GM19467 (cell line): ENCODE results near the gene RNF17.

Experiments
- ATAC-seq: cut with Tn5 transposase; IDR thresholded peaks from one replicate; pipeline ENCODE4 v1.9.1; 2021; ENCODE audit warnings: mild to moderate bottlenecking, moderate library complexity; ENCODE audit not compliant: unreplicated experiment

The RNF17 gene

GRCh38 chr13:24851546-24851945, 87.6 kb downstream of the RNF17 start:
- no peak for ATAC-seq

GRCh38 chr13:24854311-24854710, 90.3 kb downstream of the RNF17 start:
- ATAC-seq, result no peak

GRCh38 chr13:24858953-24859352, 95.0 kb downstream of the RNF17 start:
- ATAC-seq, result no peak

GRCh38 chr13:24860770-24861169, 96.8 kb downstream of the RNF17 start:
- no peak for ATAC-seq

GRCh38 chr13:24861617-24862362, 97.8 kb downstream of the RNF17 start:
- no peak for ATAC-seq

GRCh38 chr13:24863748-24864540, 100.0 kb downstream of the RNF17 start:
- ATAC-seq, result no peak

GRCh38 chr13:24864579-24864978, 100.6 kb downstream of the RNF17 start:
- ATAC-seq, result no peak

- ATAC-seq, result no peak
Measured at GRCh38 chr13:24865163-24865953, 101.4 kb downstream of the RNF17 start.

- ATAC-seq, result no peak
Measured at GRCh38 chr13:24866488-24866887, 102.5 kb downstream of the RNF17 start.

- no peak for ATAC-seq
Measured at GRCh38 chr13:24868874-24869273, 104.9 kb downstream of the RNF17 start.

GRCh38 chr13:24870380-24870760, 106.4 kb downstream of the RNF17 start:
- no peak for ATAC-seq

- ATAC-seq, result no peak
Measured at GRCh38 chr13:24875566-24875965, 111.6 kb downstream of the RNF17 start.

- no peak for ATAC-seq
Measured at GRCh38 chr13:24877531-24877930, 113.6 kb downstream of the RNF17 start.

GRCh38 chr13:24878340-24878739, 114.4 kb downstream of the RNF17 start:
- ATAC-seq, result no peak

- no peak for ATAC-seq
Measured at GRCh38 chr13:24882665-24883064, 118.7 kb downstream of the RNF17 start.

GRCh38 chr13:24887759-24888158, 123.8 kb downstream of the RNF17 start:
- no peak for ATAC-seq

GRCh38 chr13:24888291-24888931, 124.4 kb downstream of the RNF17 start:
- no peak for ATAC-seq

GRCh38 chr13:24890256-24890655, 126.3 kb downstream of the RNF17 start:
- no peak for ATAC-seq

- no peak for ATAC-seq
Measured at GRCh38 chr13:24891476-24892108, 127.6 kb downstream of the RNF17 start.

GRCh38 chr13:24892829-24893228, 128.9 kb downstream of the RNF17 start:
- ATAC-seq, result no peak

GRCh38 chr13:24893863-24894262, 129.9 kb downstream of the RNF17 start:
- ATAC-seq, result no peak
